ENCODE results near the gene SCAP.

SCAP gene

DNA sequence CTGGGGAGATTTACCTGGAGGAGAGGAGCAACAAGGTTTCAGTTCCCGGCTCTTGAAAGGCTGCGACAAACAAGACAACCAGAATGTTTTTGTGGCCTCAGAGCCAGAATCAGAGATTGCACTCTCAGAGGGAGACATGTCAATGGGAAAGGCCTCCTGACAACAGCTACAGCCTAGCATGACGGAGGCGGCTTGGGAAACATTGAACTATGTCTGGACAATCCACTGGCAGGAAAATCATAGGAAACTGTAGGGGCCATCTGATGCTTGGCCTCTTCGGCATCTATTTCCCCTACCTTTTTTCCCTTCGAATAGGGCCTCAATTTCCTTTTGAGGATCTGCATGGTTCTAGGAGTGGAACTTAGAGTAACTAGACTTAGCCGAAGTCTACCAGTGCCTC lies 108.1 kb downstream of the SCAP start:
- Histone ChIP-seq H4K20me1 (ENCODE audit: insufficient read depth, low read length) (no peaks in the 10 kb centered on the region), H3K27ac (ENCODE audit: low read length) (no peak overlapping the region), H3K4me3 (ENCODE audit: low read depth in 1 of 2, low read length in 2 of 2) (no peak overlapping the region), H3K4me2 (ENCODE audit: insufficient read depth, low read length) (no peak overlapping the region), H3K9ac (ENCODE audit: low read depth, low read length) (no peak overlapping the region), H3K9me3 (ENCODE audit: insufficient read depth, low read length, severe bottlenecking) (no peaks in the 10 kb centered on the region), H3K4me1 (ENCODE audit: insufficient read depth, low read length) (no peaks in the 10 kb centered on the region), H3K27me3 (ENCODE audit: insufficient read depth, low read length, poor library complexity) (no peaks in the 10 kb centered on the region), H3K79me2 (ENCODE audit: insufficient read depth, low read length) (no peaks in the 10 kb centered on the region), H3K36me3 (ENCODE audit: insufficient read depth, low read length) (no peaks in the 10 kb centered on the region), H2AFZ (ENCODE audit: low read depth, low read length) (no peak overlapping the region)
- TF ChIP-seq, protein P1, sequence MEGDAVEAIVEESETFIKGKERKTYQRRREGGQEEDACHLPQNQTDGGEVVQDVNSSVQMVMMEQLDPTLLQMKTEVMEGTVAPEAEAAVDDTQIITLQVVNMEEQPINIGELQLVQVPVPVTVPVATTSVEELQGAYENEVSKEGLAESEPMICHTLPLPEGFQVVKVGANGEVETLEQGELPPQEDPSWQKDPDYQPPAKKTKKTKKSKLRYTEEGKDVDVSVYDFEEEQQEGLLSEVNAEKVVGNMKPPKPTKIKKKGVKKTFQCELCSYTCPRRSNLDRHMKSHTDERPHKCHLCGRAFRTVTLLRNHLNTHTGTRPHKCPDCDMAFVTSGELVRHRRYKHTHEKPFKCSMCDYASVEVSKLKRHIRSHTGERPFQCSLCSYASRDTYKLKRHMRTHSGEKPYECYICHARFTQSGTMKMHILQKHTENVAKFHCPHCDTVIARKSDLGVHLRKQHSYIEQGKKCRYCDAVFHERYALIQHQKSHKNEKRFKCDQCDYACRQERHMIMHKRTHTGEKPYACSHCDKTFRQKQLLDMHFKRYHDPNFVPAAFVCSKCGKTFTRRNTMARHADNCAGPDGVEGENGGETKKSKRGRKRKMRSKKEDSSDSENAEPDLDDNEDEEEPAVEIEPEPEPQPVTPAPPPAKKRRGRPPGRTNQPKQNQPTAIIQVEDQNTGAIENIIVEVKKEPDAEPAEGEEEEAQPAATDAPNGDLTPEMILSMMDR (IDR thresholded peaks at IDR 0.05; ENCODE audit: borderline replicate concordance, extremely low read depth, low read length, poor library complexity, severe bottlenecking), result no peak
- no peak for TF ChIP-seq EZH2 (IDR thresholded peaks at IDR 0.05; ENCODE audit: borderline replicate concordance, low read depth, low read length, severe bottlenecking)
- no peak for DNase-seq
- ATAC-seq (ENCODE audit: insufficient read depth, low read depth), result no peak

- ATAC-seq (ENCODE audit: insufficient read depth, low read depth) (no peak), DNase-seq (no peak)
- no peak overlapping the region for H3K27ac ChIP-seq (ENCODE audit: low read length)
- no peak overlapping the region for H3K4me3 ChIP-seq (ENCODE audit: low read depth in 1 of 2, low read length in 2 of 2)
- TF ChIP-seq, protein P1 (IDR thresholded peaks at IDR 0.05; ENCODE audit: borderline replicate concordance, extremely low read depth, low read length, poor library complexity, severe bottlenecking), result no peak
- TF ChIP-seq EZH2 (IDR thresholded peaks at IDR 0.05; ENCODE audit: borderline replicate concordance, low read depth, low read length, severe bottlenecking), result no peak
- H3K9ac ChIP-seq (ENCODE audit: low read depth, low read length), result no peak overlapping the region
- no peaks in the 10 kb centered on the region for H3K36me3 ChIP-seq (ENCODE audit: insufficient read depth, low read length)
- no peaks in the 10 kb centered on the region for H3K4me1 ChIP-seq (ENCODE audit: insufficient read depth, low read length)
- no peak overlapping the region for H2AFZ ChIP-seq (ENCODE audit: low read depth, low read length)
- no peaks in the 10 kb centered on the region for H3K79me2 ChIP-seq (ENCODE audit: insufficient read depth, low read length)
- no peaks in the 10 kb centered on the region for H4K20me1 ChIP-seq (ENCODE audit: insufficient read depth, low read length)
- H3K9me3 ChIP-seq (ENCODE audit: insufficient read depth, low read length, severe bottlenecking), result no peaks in the 10 kb centered on the region
- no peak overlapping the region for H3K4me2 ChIP-seq (ENCODE audit: insufficient read depth, low read length)
- no peaks in the 10 kb centered on the region for H3K27me3 ChIP-seq (ENCODE audit: insufficient read depth, low read length, poor library complexity)
These were observed 108.9 kb downstream of the SCAP start for GRCh38 chr3:47366833-47367232.

DNA sequence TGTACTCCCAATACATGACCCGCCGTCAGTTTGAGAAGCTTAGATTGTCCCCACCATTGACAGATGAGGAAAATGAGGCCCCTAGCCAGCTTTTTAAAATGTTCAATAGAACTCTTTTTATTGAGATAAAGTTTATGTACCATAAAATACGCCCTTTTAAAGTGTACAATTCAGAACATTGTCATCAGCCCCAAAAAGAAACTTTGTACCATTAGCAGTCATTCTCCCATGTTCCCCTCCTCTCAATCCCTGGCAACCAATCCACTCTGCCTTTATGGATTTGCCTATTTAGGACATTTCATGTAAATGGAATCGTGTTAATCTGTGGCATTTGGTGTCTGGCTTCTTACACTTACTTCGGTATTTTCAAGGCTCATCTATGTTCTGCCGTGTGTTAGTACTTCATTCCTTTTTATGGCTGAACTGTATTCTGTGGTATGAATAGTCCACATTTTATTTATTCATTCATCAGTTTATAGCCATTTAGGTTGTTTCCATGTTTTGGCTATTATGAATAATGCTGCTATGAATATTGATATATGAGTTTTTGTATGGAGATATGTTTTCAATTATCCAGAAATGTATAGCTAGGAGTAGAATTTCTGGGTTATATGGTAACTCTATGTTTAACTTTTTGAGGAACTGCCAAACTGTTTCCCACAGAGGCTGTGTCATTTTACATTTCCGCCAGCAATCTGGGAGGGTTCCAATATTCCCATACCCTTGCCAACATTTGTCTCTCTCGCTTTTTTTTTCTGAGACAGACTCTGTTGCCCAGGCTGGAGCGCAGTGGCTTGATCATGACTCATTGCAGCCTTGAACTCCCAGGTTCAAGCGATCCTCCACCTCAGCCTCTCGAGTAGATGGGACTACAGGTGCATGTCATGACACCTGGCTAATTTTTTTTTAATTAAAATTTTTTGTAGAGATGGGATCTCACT lies 110.3 kb downstream of the SCAP start:
- Histone ChIP-seq H3K79me2 (ENCODE audit: insufficient read depth, low read length) (no peaks in the 10 kb centered on the region), H3K4me3 (ENCODE audit: low read depth in 1 of 2, low read length in 2 of 2) (no peak overlapping the region), H3K9ac (ENCODE audit: low read depth, low read length) (no peak overlapping the region), H3K4me2 (ENCODE audit: insufficient read depth, low read length) (no peak overlapping the region), H3K36me3 (ENCODE audit: insufficient read depth, low read length) (no peaks in the 10 kb centered on the region), H3K4me1 (ENCODE audit: insufficient read depth, low read length) (no peaks in the 10 kb centered on the region), H3K9me3 (ENCODE audit: insufficient read depth, low read length, severe bottlenecking) (no peaks in the 10 kb centered on the region), H4K20me1 (ENCODE audit: insufficient read depth, low read length) (no peaks in the 10 kb centered on the region), H3K27ac (ENCODE audit: low read length) (no peak overlapping the region), H3K27me3 (ENCODE audit: insufficient read depth, low read length, poor library complexity) (no peaks in the 10 kb centered on the region), H2AFZ (ENCODE audit: low read depth, low read length) (no peak overlapping the region)
- TF ChIP-seq EZH2 (IDR thresholded peaks at IDR 0.05; ENCODE audit: borderline replicate concordance, low read depth, low read length, severe bottlenecking), result no peak
- TF ChIP-seq, protein P1 (IDR thresholded peaks at IDR 0.05; ENCODE audit: borderline replicate concordance, extremely low read depth, low read length, poor library complexity, severe bottlenecking), result no peak
- DNase-seq (no peak), ATAC-seq (ENCODE audit: insufficient read depth, low read depth) (no peak)

All from DND-41 (cell line).